Gastroesophageal sphincter (tissue), 4 donors: ENCODE measurements around the gene TLCD1. TPM values are rescaled to one million over a fixed set of nuclear protein-coding genes. Genes with fewer than 3 reads are reported as not detected.
A peak's percentile ranks its signal among the peaks of the same experiment; 100 is the strongest.

Experiments
- ATAC-seq: fragments of 150-250 bp; one replicate; pipeline ENCODE4 v1.9.1; 2016; ENCODE audit warnings: mild to moderate bottlenecking, moderate library complexity
- H3K27ac ChIP-seq, 4 donors: fragments of 200-600 bp; sonication (generic) in 3 of 4; 1 replicate in 3 of 4; 2 replicates in 1 of 4; pipeline ENCODE4 v1.5.1; 2016 to 2019
- H3K27me3 ChIP-seq: fragments of 200-600 bp; sonication (generic); one replicate; pipeline ENCODE4 v1.5.1; 2019
- H3K36me3 ChIP-seq, 2 donors: fragments of 200-600 bp; sonication (generic); one replicate each; pipeline ENCODE4 v1.5.1; 2019; ENCODE audit warnings: control low read depth in 1 of 2
- H3K4me1 ChIP-seq, 3 donors: fragments of 200-600 bp; sonication (generic); 1 replicate in 2 of 3; 2 replicates in 1 of 3; pipeline ENCODE4 v1.5.1; 2016 to 2019; ENCODE audit warnings: control low read depth in 2 of 3
- H3K4me3 ChIP-seq, 2 donors: fragments of 200-600 bp; sonication (generic); one replicate each; pipeline ENCODE4 v1.5.1; 2019; ENCODE audit warnings: mild to moderate bottlenecking in 1 of 2, moderate library complexity in 1 of 2
- H3K9me3 ChIP-seq, 3 donors: fragments of 200-600 bp; sonication (generic); one replicate each; pipeline ENCODE4 v1.5.1; 2017 to 2019; ENCODE audit warnings: control low read depth in 2 of 3
- CTCF ChIP-seq, 4 experiments: fragments of 200-600 bp in 2 of 4; fragments of 450-650 bp in 2 of 4; sonication (generic) in 1 of 4; IDR thresholded peaks; one replicate each; pipeline ENCODE4 v1.5.1; 2017 to 2019; ENCODE audit warnings: antibody characterized with exemption in 4 of 4, mild to moderate bottlenecking in 2 of 4, moderate library complexity in 2 of 4
- EP300 ChIP-seq: sonication (generic); formaldehyde crosslinking; IDR thresholded peaks from one replicate; pipeline ENCODE4 v1.6.1; 2017; ENCODE audit warnings: antibody characterized with exemption, mild to moderate bottlenecking
- POLR2A ChIP-seq, 2 donors: fragments of 450-650 bp; IDR thresholded peaks; one replicate each; pipeline ENCODE4 v1.6.1; 2017; ENCODE audit warnings: antibody characterized with exemption in 2 of 2, mild to moderate bottlenecking in 2 of 2, moderate library complexity in 1 of 2
- POLR2AphosphoS5 ChIP-seq: sonication (generic); formaldehyde crosslinking; IDR thresholded peaks from one replicate; pipeline ENCODE4 v1.6.1; 2017; ENCODE audit warnings: antibody characterized with exemption
- WGBS, 2 donors: methylation state at CpG; one replicate each; pipeline ENCODE4 v1.1.5; 2018; ENCODE audit warnings: low coverage in 1 of 2; 5-methylcytosine and 5-hydroxymethylcytosine counted together
- total RNA-seq, 4 donors: library from RNA; depleted of rRNA; stranded (reverse); fragments of >200 nt; gene quantifications; one replicate each; pipeline ENCODE4 v1.1.0, GENCODE V29; 2016

TLCD1 gene
- total RNA-seq, 4 donors from 2014 or later = 1.1 to 2.8 TPM; not detected in 2

DNA sequence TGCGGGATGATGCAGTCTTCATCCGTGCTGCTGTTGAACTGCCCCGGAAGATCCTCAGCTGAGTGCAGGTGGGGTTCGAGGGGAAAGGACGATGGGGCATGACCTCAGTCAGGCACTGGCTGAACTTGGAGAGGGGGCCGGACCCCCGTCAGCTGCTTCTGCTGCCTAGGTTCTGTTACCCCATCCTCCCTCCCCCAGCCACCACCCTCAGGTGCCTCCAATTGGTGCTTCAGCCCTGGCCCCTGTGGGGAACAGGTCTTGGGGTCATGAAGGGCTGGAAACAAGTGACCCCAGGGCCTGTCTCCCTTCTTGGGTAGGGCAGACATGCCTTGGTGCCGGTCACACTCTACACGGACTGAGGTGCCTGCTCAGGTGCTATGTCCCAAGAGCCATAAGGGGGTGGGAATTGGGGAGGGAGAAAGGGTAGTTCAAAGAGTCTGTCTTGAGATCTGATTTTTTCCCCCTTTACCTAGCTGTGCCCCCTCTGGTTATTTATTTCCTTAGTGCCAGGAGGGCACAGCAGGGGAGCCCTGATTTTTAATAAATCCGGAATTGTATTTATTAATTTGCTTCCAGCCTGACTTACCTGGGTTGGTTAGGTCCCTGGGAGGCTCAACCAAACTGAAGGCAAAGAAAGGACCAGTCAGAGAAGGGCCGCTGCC lies 23.6 kb upstream of the TLCD1 start:
- H3K4me3 ChIP-seq = no peak overlapping the region
- peak overlapping the region in 3 of 4 donors; percentile 7 to 53 (median 45) for H3K27ac ChIP-seq
- H3K9me3 ChIP-seq = no peaks in the 10 kb centered on the region
- TF ChIP-seq POLR2A (IDR thresholded peaks at IDR 0.05) = no peak
- no peak for TF ChIP-seq EP300
- no peak for TF ChIP-seq POLR2AphosphoS5
- no peaks in the 10 kb centered on the region for H3K27me3 ChIP-seq
- WGBS, 2 donors = 11 to 47% methylated on average over 1 to 3 of the region's 11 CpGs
- H3K4me1 ChIP-seq = peaks cover 0 to 50% (median 15%) of the 10 kb centered on the region in 3 donors
- ATAC-seq = no peak
- peaks cover 0 to 27% of the 10 kb centered on the region in 2 donors for H3K36me3 ChIP-seq

- Histone ChIP-seq H3K36me3 (peaks cover 0 to 27% of the 10 kb centered on the region in 2 donors), H3K4me1 (peaks cover 0 to 57% (median 15%) of the 10 kb centered on the region in 3 donors), H3K9me3 (no peaks in the 10 kb centered on the region), H3K27ac (peak overlapping the region in 2 of 4 donors; percentile 31 to 53), H3K4me3 (no peak overlapping the region), H3K27me3 (no peaks in the 10 kb centered on the region)
- ATAC-seq = no peak
- TF ChIP-seq EP300 = no peak
- no peak for TF ChIP-seq CTCF (IDR thresholded peaks at IDR 0.05)
- no peak for TF ChIP-seq POLR2A (IDR thresholded peaks at IDR 0.05)
- TF ChIP-seq POLR2AphosphoS5 = no peak
- 65% methylated on average over 6 of the region's 18 CpGs; no CpG with 5 or more reads in 1 of the 2 donors for WGBS, 2 donors
These were observed 23.0 kb upstream of the TLCD1 start for GRCh38 chr17:28748852-28749515.

- H3K36me3 ChIP-seq = peaks cover 0 to 27% of the 10 kb centered on the region in 2 donors
- no peak overlapping the region for H3K4me3 ChIP-seq
- H3K27ac ChIP-seq = peak overlapping the region in 1 of 4 donors; percentile 31
- no peaks in the 10 kb centered on the region for H3K9me3 ChIP-seq
- no peaks in the 10 kb centered on the region for H3K27me3 ChIP-seq
- no peak for TF ChIP-seq POLR2AphosphoS5
- WGBS, 2 donors = 64 to 96% methylated on average over 2 to 5 of the region's 18 CpGs
- peaks cover 0 to 63% (median 15%) of the 10 kb centered on the region in 3 donors for H3K4me1 ChIP-seq
- ATAC-seq = no peak
These were observed 22.0 kb upstream of the TLCD1 start for GRCh38 chr17:28747801-28748750.

DNA sequence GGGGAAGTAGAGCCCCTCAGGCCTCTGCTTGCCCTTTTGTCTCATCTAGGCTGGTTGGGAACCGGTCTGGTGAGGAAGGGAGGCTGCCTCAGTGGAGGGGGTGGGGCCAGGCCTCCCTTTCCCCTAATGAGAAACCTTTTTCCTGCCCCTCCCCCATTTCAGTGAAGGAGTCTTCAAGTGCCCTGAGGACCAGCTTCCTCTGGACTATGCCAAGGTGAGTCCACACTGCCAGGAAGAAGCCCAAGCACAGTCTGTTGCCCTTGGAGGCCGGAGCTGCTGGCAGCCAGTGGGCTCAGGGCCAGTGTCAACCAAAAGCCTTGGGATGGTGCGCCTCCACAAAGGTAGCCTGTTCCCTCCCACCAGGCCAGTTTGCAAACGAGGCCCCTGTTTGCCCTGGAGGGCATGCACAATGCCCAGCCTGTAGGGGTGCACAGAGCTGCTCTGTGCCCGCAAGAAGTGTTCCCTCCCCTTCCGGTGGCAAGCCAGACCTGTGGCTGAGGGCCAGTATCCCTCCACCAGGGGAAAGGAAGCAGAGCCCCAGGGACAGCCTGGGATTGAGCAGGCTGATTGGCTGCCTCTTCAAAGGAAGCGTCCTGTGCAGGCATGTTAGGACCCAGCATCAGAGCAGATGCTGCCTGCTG lies 21.1 kb upstream of the TLCD1 start:
- TF ChIP-seq CTCF (IDR thresholded peaks at IDR 0.05) (no peak), POLR2AphosphoS5 (no peak), EP300 (no peak), POLR2A (IDR thresholded peaks at IDR 0.05) (no peak)
- Histone ChIP-seq H3K27me3 (no peaks in the 10 kb centered on the region), H3K9me3 (no peaks in the 10 kb centered on the region), H3K4me3 (no peak overlapping the region), H3K36me3 (peaks cover 0 to 27% of the 10 kb centered on the region in 2 donors), H3K27ac (peak overlapping the region in 3 of 4 donors; percentile 89 to 92 (median 89)), H3K4me1 (peaks cover 0 to 69% (median 15%) of the 10 kb centered on the region in 3 donors)
- no CpG with 5 or more reads among the region's 7 CpGs for WGBS, 2 donors
- no peak for ATAC-seq

GRCh38 chr17:28746611-28747050 lies 20.6 kb upstream of the TLCD1 start:
- Histone ChIP-seq H3K4me3 (no peak overlapping the region), H3K9me3 (no peaks in the 10 kb centered on the region), H3K27me3 (no peaks in the 10 kb centered on the region), H3K36me3 (peaks cover 0 to 27% of the 10 kb centered on the region in 2 donors), H3K4me1 (peaks cover 0 to 69% (median 15%) of the 10 kb centered on the region in 3 donors), H3K27ac (peak overlapping the region in 3 of 4 donors; percentile 89 to 92 (median 89))
- WGBS, 2 donors = no CpG with 5 or more reads among the region's 5 CpGs
- ATAC-seq = no peak
- TF ChIP-seq POLR2A (IDR thresholded peaks at IDR 0.05) = no peak
- no peak for TF ChIP-seq EP300
- no peak for TF ChIP-seq POLR2AphosphoS5
- no peak for TF ChIP-seq CTCF (IDR thresholded peaks at IDR 0.05)
